Thymus (tissue), 11 donors: ENCODE data around the gene ATPAF2. TPM values are rescaled to one million over a fixed set of nuclear protein-coding genes. Genes with fewer than 3 reads are reported as not detected.
A peak's percentile ranks its signal among the peaks of the same experiment; 100 is the strongest.

Experiments
- DNase-seq, 9 donors: peaks; one replicate each; pipeline ENCODE4 v3.0.0-alpha.2; 2013; ENCODE audit warnings: low spot score in 9 of 9, low read depth in 6 of 9, missing footprints in 1 of 9
- H3K27ac ChIP-seq, 2 donors: one replicate each; pipeline ENCODE4 v1.5.1; 2013; ENCODE audit warnings: control low read depth in 1 of 2, low read depth in 1 of 2, low read length in 1 of 2, mild to moderate bottlenecking in 1 of 2, moderate library complexity in 1 of 2
- H3K27me3 ChIP-seq, 2 donors: one replicate each; pipeline ENCODE4 v1.5.1; 2013; ENCODE audit warnings: low read length in 1 of 2; ENCODE audit not compliant: control insufficient read depth in 2 of 2, insufficient read depth in 1 of 2
- H3K36me3 ChIP-seq, 2 donors: one replicate each; pipeline ENCODE4 v1.5.1; 2013; ENCODE audit warnings: low read length in 1 of 2, mild to moderate bottlenecking in 1 of 2, moderate library complexity in 1 of 2; ENCODE audit not compliant: control insufficient read depth in 2 of 2, insufficient read depth in 2 of 2
- H3K4me1 ChIP-seq, 2 donors: one replicate each; pipeline ENCODE4 v1.5.1; 2013; ENCODE audit warnings: low read length in 2 of 2; ENCODE audit not compliant: control insufficient read depth in 2 of 2, insufficient read depth in 2 of 2
- H3K4me3 ChIP-seq, 2 donors: one replicate each; pipeline ENCODE4 v1.5.1; 2013; ENCODE audit warnings: low read length in 2 of 2, control low read depth in 1 of 2, mild to moderate bottlenecking in 1 of 2
- H3K9me3 ChIP-seq, 2 donors: one replicate each; pipeline ENCODE4 v1.5.1; 2013; ENCODE audit warnings: low read length in 1 of 2, mild to moderate bottlenecking in 1 of 2; ENCODE audit not compliant: control insufficient read depth in 2 of 2, insufficient read depth in 1 of 2
- WGBS: extraction: QIAGEN DNeasy Blood & Tissue Kit; methylation state at CpG from one replicate; pipeline ENCODE4 v1.1.7; 2013; 5-methylcytosine and 5-hydroxymethylcytosine counted together
- polyA plus RNA-seq: library from polyadenylated mRNA; stranded (reverse); fragments of 200-250 nt; gene quantifications from one replicate; pipeline ENCODE4 v1.2.3, GENCODE V29; 2013
- total RNA-seq: library from RNA; stranded (reverse); fragments of 120-200 nt; gene quantifications from one replicate; pipeline ENCODE4 v1.2.4, GENCODE V29; 2013
- donor health status: healthy.

ATPAF2 gene
- total and polyA plus RNA-seq, 2 donors, result 16.4 to 23.1 TPM

DNA sequence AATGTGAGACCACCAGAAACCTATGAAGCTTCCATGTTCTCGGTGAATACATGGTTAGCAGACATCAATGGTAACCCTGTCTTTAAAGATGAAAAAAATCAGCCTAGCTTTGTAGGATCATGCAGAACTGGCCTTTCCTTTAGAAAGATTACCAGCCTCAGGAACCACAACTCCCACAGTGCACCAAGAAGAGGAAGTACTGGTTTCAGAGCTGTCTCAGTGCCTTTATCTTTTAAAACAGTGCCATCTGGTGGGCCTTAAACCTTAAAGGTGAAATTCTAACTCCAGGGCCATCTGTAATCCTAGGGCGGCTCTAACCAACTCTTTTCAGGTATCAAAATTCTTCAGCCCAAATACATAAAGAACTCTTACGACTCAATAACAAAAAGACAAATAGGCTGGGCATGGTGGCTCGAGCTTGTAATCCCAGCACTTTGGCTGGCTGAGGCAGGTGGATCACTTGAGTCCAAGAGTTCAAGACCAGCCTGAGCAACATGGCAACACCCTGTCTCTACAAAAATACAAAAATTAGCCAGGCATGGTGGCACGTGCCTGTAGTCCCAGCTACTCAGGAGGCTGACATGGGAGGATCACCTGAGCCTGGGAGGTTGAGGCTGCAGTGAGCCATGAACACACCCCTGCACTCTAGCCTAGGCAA is 5.4 kb downstream of the ATPAF2 start:
- DNase-seq, result peak; percentile 43 to 90 (median 76)
- peaks cover 10 to 22% of the 10 kb centered on the region in 2 donors for H3K4me1 ChIP-seq
- WGBS, result 41% methylated on average over 5 of the region's 5 CpGs

DNA sequence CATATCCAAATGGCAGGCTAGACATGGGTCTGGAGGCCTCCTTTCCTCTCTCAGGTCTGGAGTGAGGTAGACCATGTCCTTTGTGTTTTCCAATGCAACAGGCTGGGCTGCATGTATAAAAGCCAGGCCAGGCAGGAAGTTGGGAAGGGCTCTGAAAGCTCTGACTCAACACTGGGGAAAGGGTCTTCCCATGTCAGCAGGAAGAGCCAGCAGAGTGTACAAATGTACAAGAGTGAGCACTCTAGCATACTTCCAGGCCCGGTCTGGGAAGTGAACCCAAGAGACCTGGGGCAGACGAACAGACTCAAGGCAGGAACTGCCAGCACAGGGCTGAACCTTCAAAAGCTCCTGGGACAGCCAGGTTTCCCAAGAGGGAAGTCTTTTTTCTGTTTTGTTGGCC is 7.0 kb downstream of the ATPAF2 start:
- Histone ChIP-seq H3K36me3 (peaks cover 6 to 11% of the 10 kb centered on the region in 2 donors), H3K27ac (no peak overlapping the region), H3K4me3 (no peak overlapping the region), H3K9me3 (no peaks in the 10 kb centered on the region), H3K4me1 (peaks cover 0 to 5% of the 10 kb centered on the region in 2 donors), H3K27me3 (no peaks in the 10 kb centered on the region)
- no peak for DNase-seq
- 88% methylated on average over 2 of the region's 2 CpGs for WGBS

More for the DNA sequence above, 5.4 kb downstream of the ATPAF2 start:
- H3K9me3 ChIP-seq, result no peaks in the 10 kb centered on the region
- H3K27ac ChIP-seq, result no peak overlapping the region
- no peaks in the 10 kb centered on the region for H3K27me3 ChIP-seq
- no peak overlapping the region for H3K4me3 ChIP-seq
- H3K36me3 ChIP-seq, result no peaks in the 10 kb centered on the region

DNA sequence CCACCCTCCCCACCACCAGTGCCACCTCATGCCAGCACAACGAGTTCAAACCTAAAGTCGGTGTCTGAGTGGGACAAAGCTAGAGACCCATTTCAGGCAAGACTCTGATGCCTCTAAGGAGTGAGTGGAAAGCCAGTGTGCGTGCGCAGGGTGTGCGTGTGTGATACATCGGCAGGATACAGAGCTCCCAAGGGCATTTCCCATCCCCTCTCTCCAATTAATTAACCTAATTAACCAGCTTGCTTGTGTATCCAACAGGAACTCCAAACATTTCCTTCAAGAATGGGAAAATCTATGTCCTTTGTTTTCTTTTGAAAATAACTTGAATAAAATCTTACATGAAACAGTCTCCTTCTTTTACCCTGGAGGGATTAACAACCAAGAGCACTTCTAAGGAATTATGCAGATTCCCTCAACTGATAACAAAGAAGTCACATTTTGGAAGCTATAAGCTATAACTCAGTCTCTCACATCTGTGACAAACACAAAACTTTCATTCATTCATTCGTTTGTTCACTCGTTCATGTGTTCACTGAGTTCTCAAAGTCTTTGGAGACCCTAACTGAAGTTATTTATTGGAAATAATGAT is 9.9 kb downstream of the ATPAF2 start:
- Histone ChIP-seq H3K36me3 (peaks cover 24 to 26% of the 10 kb centered on the region in 2 donors), H3K27me3 (no peaks in the 10 kb centered on the region), H3K4me1 (peaks cover 0 to 7% of the 10 kb centered on the region in 2 donors), H3K4me3 (no peak overlapping the region), H3K9me3 (no peaks in the 10 kb centered on the region), H3K27ac (no peak overlapping the region)
- 97% methylated on average over 8 of the region's 8 CpGs for WGBS
- no peak for DNase-seq

DNA sequence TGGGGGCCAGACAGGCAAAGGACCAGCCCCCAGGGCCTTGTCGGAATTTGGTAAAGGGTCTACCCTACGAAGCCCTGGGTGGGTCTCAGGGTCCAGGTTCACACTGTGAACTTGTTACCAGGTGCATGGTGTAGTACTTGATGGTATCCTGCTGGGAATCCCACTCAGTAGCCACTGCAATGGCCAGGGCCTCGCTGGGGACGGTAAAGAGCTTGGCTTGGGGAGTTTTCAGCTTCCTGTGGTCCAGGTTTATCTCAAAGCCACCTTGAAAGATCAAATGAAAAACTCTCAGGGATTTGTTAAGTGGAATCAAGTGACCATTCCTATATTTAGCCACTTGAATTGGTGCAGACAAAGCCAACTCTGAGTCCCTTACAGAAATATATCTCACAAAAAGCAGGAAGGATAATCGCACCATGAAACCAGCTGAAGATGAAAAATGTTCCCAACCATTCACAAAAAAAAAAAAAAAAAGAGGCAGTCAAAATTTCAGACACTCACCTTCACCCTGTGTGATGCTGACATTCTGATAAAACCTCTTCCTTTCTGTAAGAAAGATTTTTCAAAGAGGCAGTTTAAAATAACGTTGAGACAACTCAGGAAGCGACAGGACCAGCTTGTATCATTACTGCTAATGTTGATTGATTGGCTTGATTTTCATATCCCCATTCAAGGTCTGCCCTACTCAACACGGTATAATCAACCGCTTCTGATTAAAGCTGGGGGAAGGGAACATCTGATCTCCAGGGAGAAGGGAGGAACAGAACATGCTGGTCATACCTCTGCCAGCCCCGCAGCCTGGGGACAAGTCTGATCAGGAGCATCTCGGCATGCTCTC is 10.6 kb downstream of the ATPAF2 start:
- H3K4me1 ChIP-seq, result peaks cover 0 to 7% of the 10 kb centered on the region in 2 donors
- H3K27me3 ChIP-seq, result no peaks in the 10 kb centered on the region
- no peaks in the 10 kb centered on the region for H3K9me3 ChIP-seq
- 95% methylated on average over 11 of the region's 11 CpGs for WGBS
- H3K4me3 ChIP-seq, result no peak overlapping the region
- H3K27ac ChIP-seq, result no peak overlapping the region
- peaks cover 25 to 27% of the 10 kb centered on the region in 2 donors for H3K36me3 ChIP-seq
- no peak for DNase-seq

DNA sequence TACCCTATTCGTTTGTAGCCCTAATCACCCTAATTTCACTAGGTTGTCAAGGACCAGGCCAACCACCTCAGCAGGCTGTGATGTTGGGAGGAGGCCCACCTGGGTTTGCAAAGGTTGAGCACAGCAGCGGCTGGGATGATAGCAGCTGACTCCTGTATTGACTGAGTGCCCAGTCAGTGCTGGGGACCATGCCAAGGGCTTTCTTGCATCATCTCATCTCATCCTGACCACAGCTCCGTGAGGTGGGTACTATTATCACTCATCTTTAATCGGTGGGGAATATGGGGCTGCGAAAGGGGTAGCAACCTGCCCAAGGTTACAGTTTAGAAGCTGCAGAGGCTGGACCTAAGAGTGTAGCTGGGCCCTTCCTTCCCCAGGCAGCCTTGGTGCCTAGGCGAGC is 11.7 kb downstream of the ATPAF2 start:
- H3K36me3 ChIP-seq, result peaks cover 25 to 28% of the 10 kb centered on the region in 2 donors
- 90% methylated on average over 6 of the region's 6 CpGs for WGBS

DNA sequence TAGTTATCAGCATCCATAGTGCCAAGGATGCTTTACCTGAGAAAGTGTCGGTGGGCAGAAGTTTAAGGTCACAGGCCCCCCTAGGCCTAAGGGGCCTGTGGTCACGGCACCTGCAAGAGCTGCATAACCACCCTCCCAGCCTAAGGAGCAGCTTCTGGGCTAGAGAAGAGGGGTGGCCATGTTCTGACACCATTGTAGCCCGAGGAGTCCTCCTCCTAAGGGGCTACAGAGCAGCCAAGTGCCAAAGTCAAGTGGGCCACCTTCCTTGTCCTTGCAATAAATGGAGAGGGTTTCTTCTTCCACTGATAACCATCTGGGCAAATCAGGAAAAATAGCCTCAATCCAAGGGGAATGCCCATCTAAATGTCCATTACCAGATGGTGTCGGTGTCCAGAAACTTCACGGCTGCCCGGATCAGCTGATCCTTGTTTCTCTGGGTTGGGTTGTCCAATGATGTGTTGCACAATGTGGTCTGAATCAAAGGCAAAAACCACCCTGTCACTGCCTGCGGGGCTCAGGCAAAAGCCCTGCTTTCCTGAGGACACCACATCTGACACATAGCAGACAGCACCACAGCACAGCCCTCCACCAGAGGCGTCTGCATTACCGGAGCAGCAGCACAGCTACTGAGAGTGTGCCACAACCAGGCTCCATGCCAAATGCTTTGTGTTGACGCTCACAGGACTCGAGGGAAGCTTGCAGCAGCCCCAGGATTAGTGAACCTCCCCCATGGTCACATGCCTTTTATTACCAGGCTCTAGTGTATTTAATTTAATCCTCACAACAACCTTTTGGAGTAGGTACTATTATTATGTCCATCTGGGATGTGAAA is 12.8 kb downstream of the ATPAF2 start:
- no peaks in the 10 kb centered on the region for H3K9me3 ChIP-seq
- H3K4me3 ChIP-seq, result no peak overlapping the region
- peaks cover 0 to 2% of the 10 kb centered on the region in 2 donors for H3K4me1 ChIP-seq
- DNase-seq, result peak in 1 of 9 donors; percentile 20
- no peaks in the 10 kb centered on the region for H3K27me3 ChIP-seq
- no peak overlapping the region for H3K27ac ChIP-seq
- peaks cover 32 to 39% of the 10 kb centered on the region in 2 donors for H3K36me3 ChIP-seq
- WGBS, result 74% methylated on average over 11 of the region's 11 CpGs

More for the DNA sequence above, 11.7 kb downstream of the ATPAF2 start:
- no peak overlapping the region for H3K27ac ChIP-seq
- H3K4me1 ChIP-seq, result peaks cover 0 to 2% of the 10 kb centered on the region in 2 donors
- no peaks in the 10 kb centered on the region for H3K27me3 ChIP-seq
- no peaks in the 10 kb centered on the region for H3K9me3 ChIP-seq
- H3K4me3 ChIP-seq, result no peak overlapping the region
- no peak for DNase-seq

DNA sequence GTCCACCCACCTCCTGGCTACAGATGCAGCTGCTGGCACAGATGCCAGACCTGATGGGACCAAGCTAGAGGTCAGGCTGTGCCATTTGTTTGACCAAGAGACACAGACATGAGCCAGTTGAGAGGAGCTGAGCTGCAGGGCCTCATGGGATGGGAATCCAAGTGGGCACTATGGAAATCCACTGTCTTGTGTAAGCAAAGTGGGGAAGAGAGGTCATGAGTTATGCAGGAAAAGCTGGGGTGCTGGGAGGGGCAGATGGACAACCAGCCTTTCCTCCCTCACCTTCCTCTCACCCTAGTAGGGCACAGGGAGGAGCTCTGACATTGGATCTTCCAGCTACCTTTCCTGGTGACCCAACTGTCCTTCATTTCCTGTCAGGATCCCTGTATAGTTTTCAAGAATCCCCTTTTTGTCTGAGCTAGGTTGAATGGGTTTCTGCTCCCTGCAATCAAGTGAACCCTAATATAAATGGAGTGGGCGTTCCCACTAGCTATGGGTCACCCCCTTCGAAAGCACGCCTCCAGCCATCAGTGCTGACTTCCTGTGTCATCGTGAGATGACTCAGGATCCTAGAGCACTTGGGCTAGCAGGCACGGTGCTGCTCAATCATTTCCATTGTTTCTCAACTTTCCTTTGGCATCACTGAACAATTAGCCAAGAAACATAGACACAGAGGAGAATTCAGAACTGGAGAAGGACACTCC is 13.6 kb downstream of the ATPAF2 start:
- no peak for DNase-seq
- 92% methylated on average over 5 of the region's 5 CpGs for WGBS
- no peak overlapping the region for H3K27ac ChIP-seq

DNA sequence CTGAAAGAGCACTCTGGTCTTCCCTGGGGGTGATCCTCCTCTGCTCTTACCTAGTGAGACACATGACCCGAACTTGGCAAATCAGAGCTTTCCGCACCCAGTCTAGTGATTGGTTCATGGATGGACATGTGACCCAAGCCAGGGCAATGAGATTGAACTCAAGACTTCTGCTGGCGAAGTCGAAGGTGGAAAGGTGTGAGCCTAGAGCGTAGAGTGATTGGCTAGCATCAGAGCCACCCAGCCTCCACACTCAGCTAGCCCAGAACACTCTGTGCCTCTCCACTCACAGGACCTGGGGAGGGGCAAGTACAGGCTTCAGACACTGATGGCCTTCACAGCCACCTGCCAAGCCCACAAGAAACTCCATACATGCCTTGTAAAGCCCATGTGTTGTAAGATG is 17.6 kb downstream of the ATPAF2 start:
- Histone ChIP-seq H3K27ac (no peak overlapping the region), H3K36me3 (peaks cover 34 to 41% of the 10 kb centered on the region in 2 donors), H3K9me3 (no peaks in the 10 kb centered on the region), H3K27me3 (no peaks in the 10 kb centered on the region), H3K4me1 (peaks cover 0 to 2% of the 10 kb centered on the region in 2 donors), H3K4me3 (no peak overlapping the region)
- no peak for DNase-seq
- over 99% methylated on average over 5 of the region's 5 CpGs for WGBS

More for the DNA sequence above, 13.6 kb downstream of the ATPAF2 start:
- Histone ChIP-seq H3K36me3 (peaks cover 34 to 45% of the 10 kb centered on the region in 2 donors), H3K4me1 (peaks cover 0 to 2% of the 10 kb centered on the region in 2 donors), H3K27me3 (no peaks in the 10 kb centered on the region), H3K4me3 (no peak overlapping the region), H3K9me3 (no peaks in the 10 kb centered on the region)
